ENCODE data around the gene CDH8. TPM values are rescaled to one million over a fixed set of nuclear protein-coding genes. Genes with fewer than 3 reads are reported as not detected.

CDH8 gene
- total and polyA plus RNA-seq, 5 donors from 2014 or later = not detected

GRCh38 chr16:61952841-61953240 lies 83.4 kb downstream of the CDH8 start:
- peaks cover 0 to 5% of the 10 kb centered on the region in 2 experiments for H3K9me3 ChIP-seq (ENCODE audit: control insufficient read depth in 2 of 2, low read length in 2 of 2)
- no peaks in the 10 kb centered on the region for H3K27me3 ChIP-seq (ENCODE audit: control insufficient read depth, insufficient read depth, low read length)
- Mint-ChIP-seq H3K36me3 (no peaks in the 10 kb centered on the region), H3K4me3 (no peak overlapping the region), H3K9me3 (peaks cover 0 to 16% (median 8%) of the 10 kb centered on the region in 7 donors), H3K27ac (no peak overlapping the region), H3K4me1 (no peaks in the 10 kb centered on the region), H3K27me3 (no peaks in the 10 kb centered on the region)
- DNase-seq (no peak), ATAC-seq (ENCODE audit: low read depth in 2 of 2) (no peak)
- no peaks in the 10 kb centered on the region for H3K36me3 ChIP-seq (ENCODE audit: control insufficient read depth, insufficient read depth, low read length)
- H3K27ac ChIP-seq (ENCODE audit: insufficient read depth, low read length, poor library complexity, severe bottlenecking) = no peak overlapping the region
- no peaks in the 10 kb centered on the region for H3K4me1 ChIP-seq (ENCODE audit: control insufficient read depth, insufficient read depth, low read length, poor library complexity, severe bottlenecking)
- H3K4me3 ChIP-seq (ENCODE audit: low read depth, low read length) = no peak overlapping the region

GRCh38 chr16:61948414-61948813 lies 87.8 kb downstream of the CDH8 start:
- H3K9me3 ChIP-seq (ENCODE audit: control insufficient read depth in 2 of 2, low read length in 2 of 2) = peaks cover 0 to 16% of the 10 kb centered on the region in 2 experiments
- no peaks in the 10 kb centered on the region for H3K27me3 ChIP-seq (ENCODE audit: control insufficient read depth, insufficient read depth, low read length)
- no peaks in the 10 kb centered on the region for H3K36me3 Mint-ChIP-seq
- H3K27ac ChIP-seq (ENCODE audit: insufficient read depth, low read length, poor library complexity, severe bottlenecking) = no peak overlapping the region
- H3K4me1 Mint-ChIP-seq = no peaks in the 10 kb centered on the region
- H3K4me3 Mint-ChIP-seq = no peak overlapping the region
- DNase-seq = no peak
- no peaks in the 10 kb centered on the region for H3K4me1 ChIP-seq (ENCODE audit: control insufficient read depth, insufficient read depth, low read length, poor library complexity, severe bottlenecking)
- H3K4me3 ChIP-seq (ENCODE audit: low read depth, low read length) = no peak overlapping the region
- no peak for ATAC-seq (ENCODE audit: low read depth in 2 of 2)
- H3K27ac Mint-ChIP-seq = no peak overlapping the region
- no peaks in the 10 kb centered on the region for H3K36me3 ChIP-seq (ENCODE audit: control insufficient read depth, insufficient read depth, low read length)
- H3K9me3 Mint-ChIP-seq = peaks cover 0 to 19% (median 8%) of the 10 kb centered on the region in 7 donors
- no peaks in the 10 kb centered on the region for H3K27me3 Mint-ChIP-seq

DNA sequence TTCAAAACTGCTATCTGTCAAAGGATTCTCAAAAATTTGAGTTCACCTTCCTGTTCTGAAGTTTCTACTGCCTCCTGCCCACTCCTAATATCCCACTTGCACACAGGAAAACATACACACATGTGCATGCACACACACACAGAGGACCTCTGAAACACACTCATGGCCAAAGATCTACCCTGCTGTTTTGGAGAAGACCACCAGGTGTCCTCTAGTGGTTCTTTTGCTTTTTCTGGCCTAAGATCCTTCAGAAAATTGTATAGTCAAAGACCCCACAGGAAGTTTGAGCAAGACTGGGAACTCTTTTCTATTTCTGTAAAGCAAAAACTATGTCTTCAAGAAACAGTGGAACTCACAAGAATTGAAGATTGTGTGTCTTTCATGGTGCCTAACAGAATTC lies 90.2 kb downstream of the CDH8 start:
- no peak for ATAC-seq (ENCODE audit: low read depth in 2 of 2)
- Mint-ChIP-seq H3K36me3 (no peaks in the 10 kb centered on the region), H3K9me3 (peaks cover 0 to 26% (median 10%) of the 10 kb centered on the region in 7 donors), H3K4me1 (no peaks in the 10 kb centered on the region), H3K27ac (no peak overlapping the region), H3K4me3 (no peak overlapping the region), H3K27me3 (no peaks in the 10 kb centered on the region)
- Histone ChIP-seq H3K4me1 (ENCODE audit: control insufficient read depth, insufficient read depth, low read length, poor library complexity, severe bottlenecking) (no peaks in the 10 kb centered on the region), H3K4me3 (ENCODE audit: low read depth, low read length) (no peak overlapping the region), H3K9me3 (ENCODE audit: control insufficient read depth in 2 of 2, low read length in 2 of 2) (peaks cover 0 to 11% of the 10 kb centered on the region in 2 experiments), H3K27me3 (ENCODE audit: control insufficient read depth, insufficient read depth, low read length) (no peaks in the 10 kb centered on the region), H3K36me3 (ENCODE audit: control insufficient read depth, insufficient read depth, low read length) (no peaks in the 10 kb centered on the region), H3K27ac (ENCODE audit: insufficient read depth, low read length, poor library complexity, severe bottlenecking) (no peak overlapping the region)
- no peak for DNase-seq

GRCh38 chr16:61945511-61945910 lies 90.7 kb downstream of the CDH8 start:
- H3K27me3 Mint-ChIP-seq = no peaks in the 10 kb centered on the region
- ATAC-seq (ENCODE audit: low read depth in 2 of 2) = no peak

DNA sequence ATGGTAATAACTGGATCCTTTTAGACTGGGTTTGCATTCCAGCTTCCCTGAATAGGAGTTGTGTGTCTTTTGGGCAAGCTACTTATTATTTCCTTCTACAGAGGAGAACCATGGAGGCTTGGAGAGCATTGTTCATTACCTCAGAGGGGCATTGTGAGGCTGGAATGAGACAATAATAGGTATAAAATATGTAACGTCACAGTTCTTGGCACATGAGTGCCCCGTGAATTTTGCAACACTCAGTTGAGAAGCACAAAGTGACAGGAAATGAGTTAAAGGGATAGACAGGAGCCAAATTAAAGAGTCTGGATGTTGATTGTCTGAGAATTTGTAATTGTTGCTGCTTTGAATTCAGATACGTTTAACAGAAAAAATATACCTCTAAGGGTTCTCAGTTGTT lies 92.2 kb downstream of the CDH8 start:
- Histone ChIP-seq H3K36me3 (ENCODE audit: control insufficient read depth, insufficient read depth, low read length) (no peaks in the 10 kb centered on the region), H3K9me3 (ENCODE audit: control insufficient read depth in 2 of 2, low read length in 2 of 2) (peaks cover 0 to 11% of the 10 kb centered on the region in 2 experiments), H3K4me1 (ENCODE audit: control insufficient read depth, insufficient read depth, low read length, poor library complexity, severe bottlenecking) (no peaks in the 10 kb centered on the region), H3K27ac (ENCODE audit: insufficient read depth, low read length, poor library complexity, severe bottlenecking) (no peak overlapping the region), H3K27me3 (ENCODE audit: control insufficient read depth, insufficient read depth, low read length) (no peaks in the 10 kb centered on the region), H3K4me3 (ENCODE audit: low read depth, low read length) (no peak overlapping the region)
- Mint-ChIP-seq H3K9me3 (peaks cover 0 to 36% (median 10%) of the 10 kb centered on the region in 7 donors), H3K27me3 (no peaks in the 10 kb centered on the region), H3K4me3 (no peak overlapping the region), H3K36me3 (no peaks in the 10 kb centered on the region), H3K27ac (no peak overlapping the region), H3K4me1 (no peaks in the 10 kb centered on the region)
- ATAC-seq (ENCODE audit: low read depth in 2 of 2) (no peak), DNase-seq (no peak)

More at GRCh38 chr16:61945511-61945910, 90.7 kb downstream of the CDH8 start:
- H3K27ac ChIP-seq (ENCODE audit: insufficient read depth, low read length, poor library complexity, severe bottlenecking) = no peak overlapping the region
- H3K4me3 ChIP-seq (ENCODE audit: low read depth, low read length) = no peak overlapping the region
- DNase-seq = no peak
- Mint-ChIP-seq H3K27ac (no peak overlapping the region), H3K4me3 (no peak overlapping the region), H3K4me1 (no peaks in the 10 kb centered on the region), H3K36me3 (no peaks in the 10 kb centered on the region), H3K9me3 (peaks cover 0 to 30% (median 10%) of the 10 kb centered on the region in 7 donors)
- H3K4me1 ChIP-seq (ENCODE audit: control insufficient read depth, insufficient read depth, low read length, poor library complexity, severe bottlenecking) = no peaks in the 10 kb centered on the region
- no peaks in the 10 kb centered on the region for H3K27me3 ChIP-seq (ENCODE audit: control insufficient read depth, insufficient read depth, low read length)
- H3K9me3 ChIP-seq (ENCODE audit: control insufficient read depth in 2 of 2, low read length in 2 of 2) = peaks cover 0 to 11% of the 10 kb centered on the region in 2 experiments
- H3K36me3 ChIP-seq (ENCODE audit: control insufficient read depth, insufficient read depth, low read length) = no peaks in the 10 kb centered on the region

DNA sequence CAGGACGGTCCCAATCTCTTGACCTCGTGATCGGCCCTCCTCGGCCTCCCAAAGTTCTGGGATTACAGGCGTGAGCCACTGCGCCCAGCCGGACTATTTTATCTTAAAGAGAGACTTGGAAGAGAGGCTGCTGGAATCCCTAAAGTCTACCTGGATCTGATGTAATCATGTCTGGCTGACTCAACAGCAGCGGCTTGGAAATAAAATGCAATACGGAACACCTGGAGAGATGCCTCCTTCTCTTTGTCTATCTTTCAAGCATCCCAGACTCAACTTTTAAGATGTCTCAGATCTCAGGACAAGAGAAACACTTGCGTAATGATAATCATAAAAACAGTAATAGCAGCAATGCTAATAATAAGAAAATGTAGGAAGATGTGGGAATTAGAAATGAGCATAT lies 95.6 kb downstream of the CDH8 start:
- Histone ChIP-seq H3K4me3 (ENCODE audit: low read depth, low read length) (no peak overlapping the region), H3K36me3 (ENCODE audit: control insufficient read depth, insufficient read depth, low read length) (no peaks in the 10 kb centered on the region), H3K27ac (ENCODE audit: insufficient read depth, low read length, poor library complexity, severe bottlenecking) (no peak overlapping the region), H3K4me1 (ENCODE audit: control insufficient read depth, insufficient read depth, low read length, poor library complexity, severe bottlenecking) (no peaks in the 10 kb centered on the region), H3K9me3 (ENCODE audit: control insufficient read depth in 2 of 2, low read length in 2 of 2) (peaks cover 0 to 5% of the 10 kb centered on the region in 2 experiments), H3K27me3 (ENCODE audit: control insufficient read depth, insufficient read depth, low read length) (no peaks in the 10 kb centered on the region)
- H3K36me3 Mint-ChIP-seq = no peaks in the 10 kb centered on the region
- no peaks in the 10 kb centered on the region for H3K4me1 Mint-ChIP-seq
- no peak overlapping the region for H3K27ac Mint-ChIP-seq
- H3K4me3 Mint-ChIP-seq = no peak overlapping the region
- DNase-seq (no peak), ATAC-seq (ENCODE audit: low read depth in 2 of 2) (no peak)
- H3K27me3 Mint-ChIP-seq = no peaks in the 10 kb centered on the region
- peaks cover 0 to 28% (median 10%) of the 10 kb centered on the region in 7 donors for H3K9me3 Mint-ChIP-seq

- no peak overlapping the region for H3K27ac ChIP-seq (ENCODE audit: insufficient read depth, low read length, poor library complexity, severe bottlenecking)
- ATAC-seq (ENCODE audit: low read depth in 2 of 2) (no peak), DNase-seq (no peak)
- H3K9me3 Mint-ChIP-seq = peaks cover 0 to 20% (median 8%) of the 10 kb centered on the region in 7 donors
- H3K4me1 ChIP-seq (ENCODE audit: control insufficient read depth, insufficient read depth, low read length, poor library complexity, severe bottlenecking) = no peaks in the 10 kb centered on the region
- H3K27me3 ChIP-seq (ENCODE audit: control insufficient read depth, insufficient read depth, low read length) = no peaks in the 10 kb centered on the region
- no peak overlapping the region for H3K27ac Mint-ChIP-seq
- no peak overlapping the region for H3K4me3 ChIP-seq (ENCODE audit: low read depth, low read length)
- no peaks in the 10 kb centered on the region for H3K27me3 Mint-ChIP-seq
- no peaks in the 10 kb centered on the region for H3K9me3 ChIP-seq (ENCODE audit: control insufficient read depth in 2 of 2, low read length in 2 of 2)
- no peaks in the 10 kb centered on the region for H3K4me1 Mint-ChIP-seq
- H3K36me3 Mint-ChIP-seq = no peaks in the 10 kb centered on the region
- H3K4me3 Mint-ChIP-seq = no peak overlapping the region
- no peaks in the 10 kb centered on the region for H3K36me3 ChIP-seq (ENCODE audit: control insufficient read depth, insufficient read depth, low read length)
Measured at GRCh38 chr16:61937646-61938045, 98.6 kb downstream of the CDH8 start.

GRCh38 chr16:61936522-61936921 lies 99.7 kb downstream of the CDH8 start:
- ATAC-seq (ENCODE audit: low read depth in 2 of 2) (no peak), DNase-seq (no peak)
- H3K36me3 ChIP-seq (ENCODE audit: control insufficient read depth, insufficient read depth, low read length) = no peaks in the 10 kb centered on the region
- no peak overlapping the region for H3K27ac ChIP-seq (ENCODE audit: insufficient read depth, low read length, poor library complexity, severe bottlenecking)
- peaks cover 0 to 14% (median 7%) of the 10 kb centered on the region in 7 donors for H3K9me3 Mint-ChIP-seq
- no peaks in the 10 kb centered on the region for H3K27me3 Mint-ChIP-seq
- no peaks in the 10 kb centered on the region for H3K4me1 ChIP-seq (ENCODE audit: control insufficient read depth, insufficient read depth, low read length, poor library complexity, severe bottlenecking)
- no peaks in the 10 kb centered on the region for H3K4me1 Mint-ChIP-seq
- no peaks in the 10 kb centered on the region for H3K9me3 ChIP-seq (ENCODE audit: control insufficient read depth in 2 of 2, low read length in 2 of 2)
- no peaks in the 10 kb centered on the region for H3K27me3 ChIP-seq (ENCODE audit: control insufficient read depth, insufficient read depth, low read length)
- H3K36me3 Mint-ChIP-seq = no peaks in the 10 kb centered on the region
- H3K4me3 Mint-ChIP-seq = no peak overlapping the region
- no peak overlapping the region for H3K27ac Mint-ChIP-seq
- no peak overlapping the region for H3K4me3 ChIP-seq (ENCODE audit: low read depth, low read length)
